Activated CD8-positive, alpha-beta memory T cell treated with anti-CD3 and anti-CD28 coated beads for 48 hours (primary cell): ENCODE data around the gene AQP5.

Experiments
- DNase-seq, 3 experiments: peaks; one replicate each; pipeline ENCODE4 v3.0.0-alpha.2; 2020; ENCODE audit warnings: low read depth in 2 of 3, low spot score in 2 of 3

The AQP5 gene

GRCh38 chr12:49950273-49951251, 11.1 kb upstream of the AQP5 start, which contains the start of gene AQP2:
TSS of gene AQP2 (plus strand) at chr12:49950737. CDS start at chr12:49950831, 94 bp downstream.
- no peak for DNase-seq

- DNase-seq, result no peak
Observed at GRCh38 chr12:49951411-49952240, 10.0 kb upstream of the AQP5 start.

- DNase-seq, result no peak
Observed at GRCh38 chr12:49952391-49953055, 9.1 kb upstream of the AQP5 start.

GRCh38 chr12:49953151-49953550, 8.5 kb upstream of the AQP5 start:
- DNase-seq, result no peak

GRCh38 chr12:49953961-49954846, 7.5 kb upstream of the AQP5 start:
- no peak for DNase-seq

- DNase-seq, result no peak
Observed at GRCh38 chr12:49954863-49955830, 6.5 kb upstream of the AQP5 start.

- no peak for DNase-seq
Observed at GRCh38 chr12:49955899-49956662, 5.6 kb upstream of the AQP5 start.

- DNase-seq, result no peak
Observed at GRCh38 chr12:49956663-49957569, 4.8 kb upstream of the AQP5 start.

GRCh38 chr12:49957570-49957967, 4.1 kb upstream of the AQP5 start:
- DNase-seq, result no peak

GRCh38 chr12:49959685-49960473, 1.8 kb upstream of the AQP5 start:
- no peak for DNase-seq

- DNase-seq, result no peak
Observed at GRCh38 chr12:49960474-49961110, 1.1 kb upstream of the AQP5 start.

- no peak for DNase-seq
Observed at GRCh38 chr12:49961993-49962764, 507 bp downstream of the AQP5 start.

GRCh38 chr12:49962861-49963765, 1.4 kb downstream of the AQP5 start:
- no peak for DNase-seq
